GM19099 (cell line): Measurements from ENCODE around the gene ERH.
A peak's percentile ranks its signal among the peaks of the same experiment; 100 is the strongest.

ENCODE experiments used
- POLR2A ChIP-seq: IDR thresholded peaks from 3 replicates; pipeline ENCODE4 v1.6.1; 2011; ENCODE audit warnings: low read depth; ENCODE audit not compliant: insufficient read length; ENCODE audit errors: extremely low read depth

The ERH gene

DNA sequence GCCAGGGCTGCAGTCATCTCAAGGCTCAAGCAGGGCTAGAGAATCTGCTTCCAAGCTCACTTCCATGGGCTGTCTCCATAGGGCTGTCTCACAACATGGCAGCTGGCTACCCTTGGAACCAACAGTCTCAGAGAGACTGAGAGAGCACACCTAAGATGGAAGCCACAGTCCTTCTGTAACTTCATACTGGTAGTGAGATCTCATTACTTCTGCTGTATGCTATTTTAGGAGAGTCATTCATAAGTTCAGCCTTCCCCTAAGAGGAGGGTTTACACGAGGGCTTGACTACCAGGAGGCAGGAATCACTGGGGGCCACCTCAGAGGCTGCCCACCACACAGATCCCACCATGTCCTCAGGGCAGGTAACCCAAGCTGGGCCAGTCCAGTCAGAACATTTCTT is 29.7 kb downstream of the ERH start:
- no peak for TF ChIP-seq POLR2A

DNA sequence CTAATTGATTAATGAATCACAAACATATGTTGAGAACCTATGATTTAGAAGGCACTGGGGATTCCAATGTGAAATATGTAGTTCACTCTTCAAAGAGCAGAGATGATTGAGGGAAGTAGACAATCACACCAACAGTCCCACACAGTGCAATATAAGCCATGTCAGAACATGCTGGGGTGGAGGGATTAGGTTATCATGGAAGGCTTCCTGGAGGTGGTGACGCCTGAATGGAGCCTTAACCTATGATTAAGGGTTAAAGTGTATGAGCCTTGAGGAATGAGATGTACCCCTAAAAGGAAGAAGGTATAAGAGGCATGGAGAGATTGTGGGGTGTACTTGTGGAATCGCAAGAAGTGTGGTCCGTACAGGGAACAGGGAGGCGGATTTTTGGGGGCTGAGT is 31.3 kb downstream of the ERH start:
- no peak for TF ChIP-seq POLR2A

DNA sequence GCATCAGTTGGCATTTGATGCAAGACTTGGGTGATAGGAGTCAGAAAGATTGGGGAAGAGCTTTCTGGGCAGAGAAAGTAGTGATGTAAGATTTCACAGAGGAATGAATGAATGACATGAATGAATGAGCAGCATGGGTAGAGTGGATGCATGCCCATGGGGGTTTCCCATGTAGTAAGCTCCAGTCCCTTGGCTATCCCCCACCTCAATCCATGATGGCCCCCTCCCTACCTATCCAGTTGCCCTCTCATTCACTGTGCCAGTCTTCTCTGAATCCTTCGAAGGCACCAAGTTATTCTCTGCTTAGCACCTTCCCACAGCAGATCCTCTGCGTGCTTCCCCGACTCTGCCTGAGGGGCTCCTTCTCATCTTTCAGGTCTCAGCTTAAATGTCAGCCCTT is 32.0 kb downstream of the ERH start:
- TF ChIP-seq POLR2A = no peak

DNA sequence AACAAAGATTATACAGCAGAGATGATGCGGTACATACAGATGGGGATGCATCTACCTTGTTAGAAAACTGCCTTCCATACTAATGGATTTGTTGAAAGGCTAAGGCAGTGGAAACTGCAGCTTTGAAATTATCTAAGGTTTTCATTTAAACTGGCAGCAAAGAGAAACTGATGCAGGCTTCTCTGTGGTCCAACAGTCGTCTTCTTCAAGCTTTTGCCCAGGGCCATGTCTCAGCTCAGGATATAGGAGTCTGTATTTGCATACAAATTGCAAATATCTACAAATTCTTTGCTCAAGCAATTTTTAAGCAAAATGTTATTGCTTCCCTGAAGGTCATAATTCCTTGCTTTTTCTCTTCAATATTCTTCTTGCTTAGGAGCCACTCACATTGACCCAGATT is 33.7 kb downstream of the ERH start:
- no peak for TF ChIP-seq POLR2A

DNA sequence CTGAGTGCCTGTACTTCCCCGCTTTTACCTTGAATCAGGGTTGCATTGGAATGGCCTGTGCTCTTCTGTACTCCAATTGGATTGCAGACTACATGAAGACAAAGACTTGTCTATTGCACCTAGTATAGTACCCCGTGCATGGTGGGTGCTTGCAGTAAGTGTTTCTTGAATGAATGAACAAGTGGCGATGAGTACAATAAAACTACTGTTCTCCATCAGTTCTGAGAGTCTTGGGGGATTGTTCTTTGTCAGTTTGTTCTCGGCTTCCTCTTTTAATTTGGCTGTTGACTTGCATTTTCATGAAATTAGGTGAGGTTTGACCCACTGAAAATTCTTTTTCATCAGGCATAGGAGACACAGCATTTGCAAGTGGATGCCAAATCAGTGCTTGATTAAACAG is 34.1 kb downstream of the ERH start:
- no peak for TF ChIP-seq POLR2A

DNA sequence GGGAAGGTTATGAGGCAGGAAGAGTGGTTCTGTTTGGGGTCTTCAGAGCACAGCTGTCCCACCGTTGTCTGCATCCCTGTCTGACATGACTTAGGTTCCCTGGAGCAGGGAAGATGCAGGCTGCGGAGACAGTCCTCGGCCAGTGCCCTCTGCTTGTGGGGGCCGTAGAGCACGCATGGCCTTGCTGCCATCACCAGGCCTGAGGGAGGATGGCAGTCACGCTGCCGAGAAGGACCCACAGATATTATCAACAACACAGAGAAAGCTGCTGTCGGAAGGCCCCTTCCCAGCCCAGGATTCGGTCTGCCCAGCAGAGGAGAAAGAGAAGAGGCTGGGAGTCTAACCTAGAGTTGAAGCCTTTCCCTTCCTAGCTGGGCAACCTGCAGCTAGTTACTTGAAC is 35.0 kb downstream of the ERH start:
- TF ChIP-seq POLR2A = no peak

DNA sequence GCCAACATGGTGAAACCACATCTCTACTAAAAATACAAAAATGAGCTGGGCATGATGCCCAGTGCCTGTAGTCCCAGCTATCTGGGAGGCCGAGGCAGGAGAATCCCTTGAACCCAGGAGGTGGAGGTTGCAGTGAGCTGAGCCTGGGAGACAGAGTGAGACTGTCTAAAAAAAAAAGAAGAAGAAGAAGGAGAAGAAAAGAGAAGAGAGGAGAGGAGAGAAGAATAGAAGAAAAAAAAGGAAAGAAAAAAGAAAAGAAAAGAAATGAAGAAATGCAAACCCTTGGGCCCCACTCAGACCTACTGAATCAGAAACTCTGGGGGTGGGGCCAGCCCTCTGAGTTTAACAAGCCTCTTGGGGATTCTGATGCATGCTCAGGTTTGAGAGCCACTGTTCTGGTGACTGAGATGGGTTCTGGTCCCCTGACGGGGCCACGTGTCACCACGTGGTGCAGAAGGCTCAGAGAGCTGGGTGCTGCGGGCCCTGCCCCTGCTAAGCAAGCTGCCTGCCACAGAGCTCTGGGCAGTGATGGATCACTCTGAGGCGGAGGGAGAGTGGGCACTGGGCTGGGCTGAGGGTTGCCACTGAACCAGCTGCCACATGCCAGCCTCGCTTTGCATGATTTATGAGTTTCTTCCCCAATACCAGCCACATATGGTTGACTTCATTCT is 37.5 kb downstream of the ERH start:
- no peak for TF ChIP-seq POLR2A

DNA sequence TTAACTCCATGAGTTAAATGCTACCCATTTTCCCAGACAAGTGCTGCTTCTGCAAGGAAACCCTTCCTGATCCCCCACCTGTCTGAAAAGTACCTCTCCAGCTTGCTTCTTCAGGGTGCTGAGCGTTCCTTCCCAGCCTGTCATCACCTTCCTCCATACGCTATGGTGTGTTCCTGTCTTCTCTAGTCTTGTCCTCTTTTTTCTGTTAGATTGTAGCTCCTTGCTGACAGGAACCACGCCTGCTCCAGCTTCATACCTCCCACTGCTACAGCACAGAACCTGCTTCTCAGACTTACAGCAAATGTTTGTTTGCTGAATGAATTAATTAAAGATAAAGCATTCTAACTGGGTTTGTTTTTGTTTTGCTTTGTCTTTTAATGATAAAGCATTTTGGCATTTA is 39.1 kb downstream of the ERH start:
- TF ChIP-seq POLR2A = no peak

DNA sequence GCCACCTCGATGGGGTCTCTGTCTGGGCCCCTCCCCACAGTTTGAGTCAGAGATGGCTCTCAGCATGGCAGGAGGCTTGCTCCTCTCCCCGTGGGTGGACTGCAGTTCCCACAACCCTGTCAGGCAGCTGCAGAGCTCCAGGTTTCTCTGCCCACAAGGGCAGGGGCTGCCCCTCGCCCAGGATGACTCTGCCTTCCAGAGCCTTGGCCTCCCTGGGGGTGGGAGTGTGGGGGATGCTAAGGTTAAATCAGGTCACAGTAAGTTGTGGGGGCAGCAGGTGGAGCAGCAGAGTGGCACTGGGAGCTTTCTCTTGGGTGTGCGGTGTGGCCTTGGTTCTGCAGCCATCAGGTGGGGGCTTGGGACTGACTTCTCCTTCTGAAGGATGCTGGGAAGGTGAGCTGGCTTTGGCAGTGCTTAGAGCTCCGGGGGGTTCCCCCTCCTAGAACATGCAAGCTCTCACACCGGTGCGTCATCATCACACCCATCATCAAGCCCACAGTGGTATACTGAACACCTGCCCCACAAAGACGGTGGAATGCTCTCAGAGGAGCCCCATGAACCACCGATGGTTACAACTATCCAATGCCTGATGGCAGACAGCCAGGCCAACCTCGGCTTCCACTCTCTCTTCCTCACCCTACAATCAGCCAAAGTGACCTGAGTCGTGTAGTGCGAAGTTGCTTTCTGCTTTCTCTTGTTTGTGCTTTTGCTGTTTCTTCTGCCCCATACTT is 39.7 kb downstream of the ERH start:
- TF ChIP-seq POLR2A = no peak

DNA sequence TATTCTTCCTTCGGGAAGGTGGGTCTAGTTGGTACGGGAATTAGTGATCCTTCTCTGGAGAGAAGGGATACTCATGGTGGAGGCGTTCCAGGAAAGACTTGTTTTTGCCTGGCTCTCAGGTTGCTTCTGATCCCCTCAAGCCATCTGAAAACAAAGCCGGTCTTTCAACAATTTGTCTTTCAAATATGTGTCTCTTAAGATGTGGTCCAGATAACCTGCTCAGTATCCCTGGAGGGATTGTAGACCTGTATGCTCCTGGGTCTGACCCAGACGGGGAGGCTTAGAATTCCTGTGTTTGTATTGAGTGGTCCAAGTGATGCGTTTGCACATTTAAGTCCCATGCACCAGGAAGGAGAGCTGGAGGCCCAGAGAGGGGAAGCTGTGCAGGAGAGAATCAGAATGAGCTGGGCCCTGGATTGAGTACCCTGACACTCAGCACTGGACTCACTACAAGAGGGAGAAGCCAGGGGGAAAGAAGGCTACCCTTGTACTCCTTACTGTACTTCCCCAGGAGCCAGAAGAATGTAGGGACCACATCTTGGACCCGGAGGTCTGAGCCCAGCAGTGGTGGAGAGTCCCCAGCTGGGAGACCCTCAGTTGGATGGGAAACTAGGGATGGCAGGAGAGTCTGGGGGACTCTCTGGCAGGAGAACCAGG is 40.4 kb downstream of the ERH start:
- no peak for TF ChIP-seq POLR2A

DNA sequence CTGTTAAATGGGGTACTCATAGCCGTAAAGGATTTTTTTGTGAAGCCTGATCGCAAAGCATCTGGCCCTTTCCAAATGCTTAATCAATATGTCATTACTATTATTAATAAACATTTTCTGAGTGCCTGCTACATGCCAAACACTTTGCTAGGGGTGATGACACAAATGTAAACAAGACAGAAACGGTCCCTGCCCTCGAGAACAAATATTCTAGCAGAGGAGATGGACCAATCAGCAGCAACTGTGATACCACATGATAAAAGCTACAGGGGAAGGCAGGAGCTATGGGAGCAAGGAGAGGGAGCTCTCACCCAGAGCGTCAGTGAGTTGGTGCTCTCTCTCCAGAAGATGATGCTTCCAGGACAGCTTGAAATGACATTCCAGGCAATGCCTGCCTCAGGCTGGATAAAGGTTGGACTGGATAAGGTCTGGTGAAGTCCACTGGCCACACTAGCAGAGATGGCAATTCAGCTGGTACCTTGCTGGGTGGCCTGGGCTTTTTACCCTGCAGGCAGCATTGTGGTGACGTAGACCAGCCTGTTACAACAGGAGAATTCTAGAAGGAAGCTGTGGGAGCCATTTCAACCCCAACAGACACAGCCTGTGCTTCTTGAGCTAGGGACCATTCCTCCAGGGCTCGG is 41.1 kb downstream of the ERH start:
- no peak for TF ChIP-seq POLR2A

DNA sequence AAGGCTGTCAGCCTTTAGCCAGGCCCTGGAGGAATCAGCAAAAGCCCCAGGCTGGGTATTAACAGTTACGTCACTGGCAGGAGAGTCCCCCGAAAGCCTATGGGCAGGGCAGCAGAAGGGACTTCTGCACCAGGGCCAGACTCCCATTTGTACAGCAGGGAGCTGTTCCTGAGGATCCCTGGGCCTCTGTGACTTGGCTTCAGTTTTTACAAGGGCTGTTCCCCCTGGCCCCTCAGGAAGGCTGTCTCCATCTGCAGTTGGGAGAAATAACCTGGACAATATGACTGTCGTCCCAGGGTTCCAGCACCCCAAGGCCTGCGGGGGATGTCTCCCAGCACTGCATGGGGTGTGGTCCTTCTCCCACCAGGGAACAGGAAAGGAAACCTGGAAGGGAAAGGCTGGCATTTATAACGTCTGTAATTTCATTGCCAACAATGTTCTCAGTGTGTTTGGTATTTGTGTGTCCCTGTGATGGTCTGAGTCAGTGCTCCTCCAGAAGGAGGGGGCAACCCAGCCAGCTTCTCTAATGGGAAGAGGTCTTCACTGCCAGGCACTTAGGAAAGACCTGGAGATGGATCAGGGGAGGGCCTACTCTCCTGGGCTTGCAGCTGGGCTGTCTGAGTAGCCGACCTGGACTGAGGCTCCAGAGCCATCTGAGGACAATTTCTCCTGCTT is 42.4 kb downstream of the ERH start:
- TF ChIP-seq POLR2A = no peak

DNA sequence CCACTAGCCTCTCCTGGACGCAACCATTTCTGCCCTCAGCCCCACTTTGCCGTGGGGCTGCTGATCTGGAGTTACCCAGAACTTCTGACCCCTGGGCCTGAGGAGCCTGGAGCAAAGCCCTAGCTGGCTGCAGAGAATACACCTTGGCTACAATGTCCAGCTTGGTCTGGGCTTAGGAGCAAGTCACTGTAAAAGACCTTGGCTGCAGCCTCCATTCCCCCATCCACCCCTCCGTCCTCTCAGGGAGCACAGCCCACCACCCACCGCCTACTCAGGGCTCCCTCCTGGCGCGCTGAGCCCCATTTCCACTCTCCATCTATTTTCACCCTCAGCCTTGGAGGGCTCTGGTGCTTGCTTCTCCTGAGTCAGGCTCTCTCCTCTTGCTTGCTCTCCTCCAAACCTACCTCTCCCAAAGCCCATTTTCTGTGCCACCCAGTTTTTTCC is 42.9 kb downstream of the ERH start:
- peak; percentile 8 for TF ChIP-seq POLR2A

DNA sequence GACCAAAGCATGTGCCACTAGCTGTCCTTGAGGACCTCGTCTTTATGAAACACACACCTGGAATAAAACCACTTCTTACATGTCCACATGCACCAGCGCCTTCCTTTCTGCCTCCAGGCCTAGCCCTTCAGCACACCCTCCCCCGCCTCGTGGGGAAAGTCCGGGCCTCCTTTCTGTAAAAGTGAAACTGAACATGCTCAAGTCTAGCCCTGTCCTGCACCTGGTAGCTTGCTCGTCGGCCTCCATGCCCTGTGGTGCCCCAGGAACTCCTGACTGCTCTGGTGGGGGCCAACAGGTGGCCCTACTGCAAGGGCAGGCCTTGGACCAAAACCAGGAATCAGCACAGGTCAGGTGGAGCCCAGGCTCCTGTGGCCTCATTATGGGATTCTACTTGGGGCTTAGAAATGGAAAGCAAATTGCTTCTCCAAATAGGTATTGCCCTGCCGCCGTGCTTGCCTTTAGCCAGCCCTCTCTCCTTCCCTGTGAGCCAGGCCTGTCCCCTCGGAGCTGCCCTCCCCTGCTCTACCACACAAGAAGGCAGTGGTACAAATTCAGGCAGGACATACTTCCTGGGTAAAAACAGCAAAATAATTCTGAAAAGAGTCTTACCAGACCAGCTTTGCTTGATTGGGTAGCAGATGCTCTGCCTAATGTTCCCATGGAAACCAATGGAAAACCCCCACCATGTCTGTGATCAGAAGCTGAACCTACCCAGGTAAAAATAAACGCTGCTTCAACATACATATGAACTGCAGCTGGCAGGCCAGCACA is 43.5 kb downstream of the ERH start:
- TF ChIP-seq POLR2A = peak; percentile 55

DNA sequence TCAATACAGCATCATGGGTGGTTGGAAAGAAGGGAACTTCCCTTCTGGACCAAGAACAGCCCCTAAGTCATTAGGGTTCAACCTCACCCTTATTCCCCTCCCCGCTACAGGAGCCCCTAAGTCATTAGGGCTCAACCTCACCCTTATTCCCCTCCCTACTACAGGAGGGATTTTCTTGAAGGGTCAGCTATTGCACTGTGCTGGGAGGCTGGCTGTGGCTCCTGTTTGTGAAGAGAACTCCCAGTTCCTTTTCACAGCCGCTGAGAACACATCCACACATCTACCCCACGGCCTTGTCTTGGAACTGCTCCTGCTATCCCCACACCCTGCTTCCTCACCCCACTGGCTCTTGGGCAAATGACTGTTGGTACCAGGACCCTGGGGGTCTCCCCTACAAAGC is 44.9 kb downstream of the ERH start:
- TF ChIP-seq POLR2A = no peak

DNA sequence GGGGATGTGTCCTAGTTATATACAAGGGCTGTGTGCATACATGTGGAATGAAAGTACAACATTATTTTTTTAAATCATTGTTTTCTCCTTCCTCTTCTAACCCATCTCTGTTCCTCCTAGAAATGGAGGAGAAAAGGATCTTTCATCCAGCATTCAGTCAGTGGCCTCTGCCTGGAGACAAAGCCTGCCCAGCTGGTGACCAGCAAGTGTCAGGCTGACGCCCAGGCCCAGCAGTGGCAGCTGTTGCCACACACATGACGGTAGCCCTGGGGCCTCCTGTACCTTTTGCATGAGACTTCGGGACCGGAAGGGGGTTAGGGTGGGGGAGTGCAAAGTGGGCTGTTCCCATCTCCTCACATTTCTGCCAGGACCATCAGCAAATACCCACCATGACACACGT is 46.2 kb downstream of the ERH start:
- no peak for TF ChIP-seq POLR2A
